ENCODE results near the gene CAMTA1.

CAMTA1 gene

GRCh38 chr1:7278827-7279765, 493.8 kb downstream of the CAMTA1 start:
- no peak for DNase-seq

GRCh38 chr1:7279769-7280168, 494.5 kb downstream of the CAMTA1 start:
- DNase-seq, result no peak

GRCh38 chr1:7280347-7280960, 495.2 kb downstream of the CAMTA1 start:
- no peak for DNase-seq

- no peak for DNase-seq
These were observed 496.6 kb downstream of the CAMTA1 start for GRCh38 chr1:7281821-7282220.

GRCh38 chr1:7284839-7285435, 499.7 kb downstream of the CAMTA1 start:
- DNase-seq, result no peak

- no peak for DNase-seq
These were observed 500.7 kb downstream of the CAMTA1 start for GRCh38 chr1:7285856-7286454.

GRCh38 chr1:7287013-7287412, 501.8 kb downstream of the CAMTA1 start:
- DNase-seq, result no peak

- no peak for DNase-seq
These were observed 503.7 kb downstream of the CAMTA1 start for GRCh38 chr1:7288992-7289391.

GRCh38 chr1:7289694-7290093, 504.4 kb downstream of the CAMTA1 start:
- no peak for DNase-seq

GRCh38 chr1:7290971-7291970, 506.0 kb downstream of the CAMTA1 start:
- DNase-seq, result no peak

GRCh38 chr1:7292036-7292681, 506.9 kb downstream of the CAMTA1 start:
- DNase-seq, result no peak

GRCh38 chr1:7292714-7293419, 507.6 kb downstream of the CAMTA1 start:
- no peak for DNase-seq

- DNase-seq, result no peak
These were observed 508.7 kb downstream of the CAMTA1 start for GRCh38 chr1:7293702-7294629.

- DNase-seq, result no peak
These were observed 509.4 kb downstream of the CAMTA1 start for GRCh38 chr1:7294636-7295035.

- DNase-seq, result no peak
These were observed 510.7 kb downstream of the CAMTA1 start for GRCh38 chr1:7295946-7296345.

GRCh38 chr1:7296968-7297367, 511.7 kb downstream of the CAMTA1 start:
- no peak for DNase-seq

GRCh38 chr1:7298145-7298544, 512.9 kb downstream of the CAMTA1 start:
- no peak for DNase-seq

GRCh38 chr1:7298749-7299151, 513.5 kb downstream of the CAMTA1 start:
- DNase-seq, result no peak

GRCh38 chr1:7299329-7299799, 514.1 kb downstream of the CAMTA1 start:
- no peak for DNase-seq

- DNase-seq, result no peak
These were observed 514.7 kb downstream of the CAMTA1 start for GRCh38 chr1:7299994-7300393.

Measured in NCI-H1436 (cell line).